ENCODE results near the gene RAD51B. TPM values are rescaled to one million over a fixed set of nuclear protein-coding genes. Genes with fewer than 3 reads are reported as not detected.

The RAD51B gene
- total RNA-seq, 1 experiment from 2014 or later: 10.8 TPM

DNA sequence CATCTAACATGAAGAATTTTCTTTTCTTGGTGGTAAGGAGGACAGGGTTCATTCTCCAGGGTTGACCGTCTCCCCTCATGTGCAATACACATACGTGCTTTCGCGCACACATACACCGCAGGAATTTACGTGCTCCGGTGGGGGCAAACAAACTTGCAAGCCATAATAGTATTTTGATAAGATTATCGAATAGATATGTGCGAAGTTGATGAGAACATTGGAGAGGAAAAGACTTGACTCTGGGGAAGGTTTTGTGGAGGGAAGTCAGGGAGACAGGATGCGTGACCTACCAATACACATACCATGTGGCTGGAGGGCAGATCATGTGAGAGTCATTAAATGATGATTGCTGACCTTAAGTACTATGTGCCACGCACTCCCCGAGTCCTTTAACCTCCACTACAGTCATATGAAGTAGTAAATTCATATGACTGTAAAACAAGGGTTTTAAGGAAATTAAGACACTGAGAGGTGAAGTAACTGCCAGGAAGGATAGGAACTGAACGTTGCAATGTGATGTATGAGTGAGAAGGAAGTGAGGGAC lies 921 bp downstream of the RAD51B start:
- H3K4me3 ChIP-seq (ENCODE audit: low read length): peak overlapping the region; percentile 91
- ATAC-seq (no peak), DNase-seq (peak; percentile 13)
- no peaks in the 10 kb centered on the region for H3K27me3 ChIP-seq (ENCODE audit: low read length)
- BruUV-seq (replicated peaks): no TSS peak
- POLR2A ChIA-PET (ENCODE audit: unreplicated experiment): interaction anchor here (0.7 kb wide), 1 partner anchor 628 kb away, joined by 3 read pairs; no protein-coding TSS in a partner anchor
- H3F3A ChIP-seq (ENCODE audit: low read length, unreplicated experiment): no peaks in the 10 kb centered on the region
- H3K27ac ChIP-seq (ENCODE audit: low read length): 0 out of 2 replicates have a peak overlapping the region, but pooled peaks have one; percentile 10
- CTCF ChIA-PET: no interaction called here
- no peaks in the 10 kb centered on the region for H3K9me3 ChIP-seq (ENCODE audit: low read length)
- TF ChIP-seq, protein P1, sequence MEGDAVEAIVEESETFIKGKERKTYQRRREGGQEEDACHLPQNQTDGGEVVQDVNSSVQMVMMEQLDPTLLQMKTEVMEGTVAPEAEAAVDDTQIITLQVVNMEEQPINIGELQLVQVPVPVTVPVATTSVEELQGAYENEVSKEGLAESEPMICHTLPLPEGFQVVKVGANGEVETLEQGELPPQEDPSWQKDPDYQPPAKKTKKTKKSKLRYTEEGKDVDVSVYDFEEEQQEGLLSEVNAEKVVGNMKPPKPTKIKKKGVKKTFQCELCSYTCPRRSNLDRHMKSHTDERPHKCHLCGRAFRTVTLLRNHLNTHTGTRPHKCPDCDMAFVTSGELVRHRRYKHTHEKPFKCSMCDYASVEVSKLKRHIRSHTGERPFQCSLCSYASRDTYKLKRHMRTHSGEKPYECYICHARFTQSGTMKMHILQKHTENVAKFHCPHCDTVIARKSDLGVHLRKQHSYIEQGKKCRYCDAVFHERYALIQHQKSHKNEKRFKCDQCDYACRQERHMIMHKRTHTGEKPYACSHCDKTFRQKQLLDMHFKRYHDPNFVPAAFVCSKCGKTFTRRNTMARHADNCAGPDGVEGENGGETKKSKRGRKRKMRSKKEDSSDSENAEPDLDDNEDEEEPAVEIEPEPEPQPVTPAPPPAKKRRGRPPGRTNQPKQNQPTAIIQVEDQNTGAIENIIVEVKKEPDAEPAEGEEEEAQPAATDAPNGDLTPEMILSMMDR (conservative IDR thresholded peaks at IDR 0.05; ENCODE audit: low read depth, low read length): no peak
- TF ChIP-seq EZH2phosphoT487 (IDR thresholded peaks at IDR 0.05; ENCODE audit: borderline replicate concordance, low read length): no peak
- no peak for TF ChIP-seq EZH2 (IDR thresholded peaks at IDR 0.05; ENCODE audit: low read length, unreplicated experiment)
- H3K36me3 ChIP-seq (ENCODE audit: low read depth, low read length): no peaks in the 10 kb centered on the region
- no peaks in the 10 kb centered on the region for H4K20me1 ChIP-seq (ENCODE audit: low read length)
- peaks cover 5% of the 10 kb centered on the region for H3K79me2 ChIP-seq (ENCODE audit: low read length)
- H3K9me2 ChIP-seq (replicated peaks; ENCODE audit: low read length): no peaks in the 10 kb centered on the region
- H3K4me1 ChIP-seq (ENCODE audit: insufficient read depth, low read length): peaks cover 16% of the 10 kb centered on the region
- peak overlapping the region; percentile 88 for H3K9ac ChIP-seq (ENCODE audit: low read length)
- intact Hi-C loops (cut with micrococcal nuclease): no loop called here
- H2AFZ ChIP-seq (ENCODE audit: low read length): peak overlapping the region; percentile 100
- peak overlapping the region; percentile 96 for H3K4me2 ChIP-seq (ENCODE audit: low read length)

DNA sequence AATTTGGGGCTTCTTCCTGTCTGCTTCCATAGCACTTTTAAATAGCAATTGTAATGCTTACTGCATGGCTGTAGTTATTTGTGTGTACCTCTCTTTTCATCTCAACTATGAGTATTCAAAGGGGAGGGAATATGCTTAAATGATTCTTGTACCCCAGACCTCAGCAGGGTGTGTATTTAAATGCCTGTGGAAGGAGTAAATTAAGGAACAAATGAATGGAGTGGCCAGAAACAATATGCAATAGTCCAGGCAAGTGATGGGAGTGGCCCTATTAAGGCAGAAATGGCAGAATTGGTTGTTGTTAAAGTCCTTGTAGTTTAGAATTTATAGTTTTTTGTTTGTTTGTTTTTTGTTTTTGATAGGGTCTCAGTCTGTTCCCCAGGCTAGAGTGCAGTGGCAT lies 1.5 kb downstream of the RAD51B start:
- H3K9me2 ChIP-seq (replicated peaks; ENCODE audit: low read length): no peaks in the 10 kb centered on the region
- H2AFZ ChIP-seq (ENCODE audit: low read length): peak overlapping the region; percentile 100; the same call in 1 of the 2 replicates
- peaks cover 15% of the 10 kb centered on the region for H3K4me1 ChIP-seq (ENCODE audit: insufficient read depth, low read length)
- no peaks in the 10 kb centered on the region for H3F3A ChIP-seq (ENCODE audit: low read length, unreplicated experiment)
- no peaks in the 10 kb centered on the region for H4K20me1 ChIP-seq (ENCODE audit: low read length)
- intact Hi-C loops (cut with micrococcal nuclease): no loop called here
- ATAC-seq (no peak), DNase-seq (no peak)
- H3K27ac ChIP-seq (ENCODE audit: low read length): no peak overlapping the region
- H3K4me2 ChIP-seq (ENCODE audit: low read length): peak overlapping the region; percentile 96
- POLR2A ChIA-PET (ENCODE audit: unreplicated experiment): no interaction called here
- H3K9ac ChIP-seq (ENCODE audit: low read length): no peak overlapping the region
- H3K36me3 ChIP-seq (ENCODE audit: low read depth, low read length): no peaks in the 10 kb centered on the region
- no peak for TF ChIP-seq EZH2phosphoT487 (IDR thresholded peaks at IDR 0.05; ENCODE audit: borderline replicate concordance, low read length)
- TF ChIP-seq EZH2 (IDR thresholded peaks at IDR 0.05; ENCODE audit: low read length, unreplicated experiment): no peak
- TF ChIP-seq, protein P1 (conservative IDR thresholded peaks at IDR 0.05; ENCODE audit: low read depth, low read length): no peak
- CTCF ChIA-PET: no interaction called here
- no peaks in the 10 kb centered on the region for H3K27me3 ChIP-seq (ENCODE audit: low read length)
- H3K4me3 ChIP-seq (ENCODE audit: low read length): peak overlapping the region; percentile 91
- no TSS peak for BruUV-seq (replicated peaks)
- no peaks in the 10 kb centered on the region for H3K79me2 ChIP-seq (ENCODE audit: low read length)
- no peaks in the 10 kb centered on the region for H3K9me3 ChIP-seq (ENCODE audit: low read length)

DNA sequence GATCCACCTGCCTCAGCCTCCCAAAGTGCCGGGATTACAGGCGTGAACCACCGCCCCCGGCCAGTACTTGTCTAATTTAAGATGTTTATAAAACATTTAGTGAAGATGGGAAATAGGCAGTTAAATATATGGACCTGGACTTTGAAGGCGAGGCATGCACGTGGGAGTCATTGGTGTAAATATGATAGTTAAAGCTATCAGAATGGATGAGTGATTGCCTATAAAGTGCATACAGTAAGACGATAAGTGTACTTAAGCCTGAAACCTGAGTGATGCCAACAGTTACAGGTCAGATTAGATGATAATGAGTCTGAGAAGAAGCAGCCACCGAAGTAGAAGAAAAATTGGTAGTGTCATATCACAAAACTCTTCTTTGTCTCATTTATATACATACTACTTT lies 11.5 kb downstream of the RAD51B start:
- Histone ChIP-seq H3K79me2 (ENCODE audit: low read length) (no peaks in the 10 kb centered on the region), H3K4me1 (ENCODE audit: insufficient read depth, low read length) (peaks cover 7% of the 10 kb centered on the region; the same call in 1 of the 2 replicates), H3K9me2 (replicated peaks; ENCODE audit: low read length) (no peaks in the 10 kb centered on the region), H3F3A (ENCODE audit: low read length, unreplicated experiment) (no peaks in the 10 kb centered on the region), H3K27me3 (ENCODE audit: low read length) (no peaks in the 10 kb centered on the region), H3K4me3 (ENCODE audit: low read length) (no peak overlapping the region), H3K9me3 (ENCODE audit: low read length) (no peaks in the 10 kb centered on the region), H3K9ac (ENCODE audit: low read length) (no peak overlapping the region), H4K20me1 (ENCODE audit: low read length) (no peaks in the 10 kb centered on the region), H3K27ac (ENCODE audit: low read length) (no peak overlapping the region), H3K36me3 (ENCODE audit: low read depth, low read length) (no peaks in the 10 kb centered on the region), H3K4me2 (ENCODE audit: low read length) (no peak overlapping the region), H2AFZ (ENCODE audit: low read length) (no peak overlapping the region)
- intact Hi-C loops (cut with micrococcal nuclease): no loop called here
- no peak for DNase-seq
- ChIA-PET POLR2A (ENCODE audit: unreplicated experiment) (no interaction called here), CTCF (interaction anchor here (0.6 kb wide), 1 partner anchor 60 kb away, joined by 3 read pairs; no protein-coding TSS in a partner anchor)
- ATAC-seq: no peak
- BruUV-seq (replicated peaks): no TSS peak
- TF ChIP-seq EZH2 (IDR thresholded peaks at IDR 0.05; ENCODE audit: low read length, unreplicated experiment) (no peak), EZH2phosphoT487 (IDR thresholded peaks at IDR 0.05; ENCODE audit: borderline replicate concordance, low read length) (no peak)
- TF ChIP-seq, protein P1 (conservative IDR thresholded peaks at IDR 0.05; ENCODE audit: low read depth, low read length): no peak

Data from PC-3 (cell line).